Fibroblast of lung (primary cell): ENCODE data around the gene INSC. TPM values are rescaled to one million over a fixed set of nuclear protein-coding genes. Genes with fewer than 3 reads are reported as not detected.
A peak's percentile ranks its signal among the peaks of the same experiment; 100 is the strongest.

Experiments
- DNase-seq, 2 donors: peaks; one replicate each; pipeline versions ENCODE4 v3.0.0 to v3.0.0-alpha.2; 2010; ENCODE audit warnings: low read depth in 2 of 2
- H2AFZ ChIP-seq: 2 replicates; pipeline ENCODE4 v1.5.1; 2012; ENCODE audit warnings: low read length, control low read depth, inconsistent platforms
- H3K27ac ChIP-seq: 2 replicates; pipeline ENCODE4 v1.5.1; 2011; ENCODE audit warnings: low read length, control low read depth; ENCODE audit not compliant: insufficient read depth
- H3K27me3 ChIP-seq: 2 replicates; pipeline ENCODE4 v1.5.1; 2011; ENCODE audit warnings: mild to moderate bottlenecking, low read length; ENCODE audit not compliant: control insufficient read depth, insufficient read depth
- H3K36me3 ChIP-seq: 2 replicates; pipeline ENCODE4 v1.5.1; 2011; ENCODE audit warnings: low read length; ENCODE audit not compliant: control insufficient read depth, insufficient read depth
- H3K4me1 ChIP-seq: 2 replicates; pipeline ENCODE4 v1.5.1; 2011; ENCODE audit warnings: low read length; ENCODE audit not compliant: control insufficient read depth, insufficient read depth; ENCODE audit errors: extremely low read depth
- H3K4me2 ChIP-seq: 2 replicates; pipeline ENCODE4 v1.5.1; 2011; ENCODE audit warnings: low read length, control low read depth; ENCODE audit not compliant: insufficient read depth; ENCODE audit errors: extremely low read depth
- H3K4me3 ChIP-seq, 4 experiments: fragments of 200-600 bp in 1 of 4; sonication (generic) in 1 of 4; replicated peaks in 1 of 4; 2 replicates each; pipeline ENCODE4 v1.5.1; 2011 to 2016; ENCODE audit warnings: low read length in 4 of 4, low read depth in 3 of 4, mild to moderate bottlenecking in 3 of 4, control low read depth in 2 of 4, inconsistent platforms in 1 of 4, mixed read lengths in 1 of 4; ENCODE audit not compliant: insufficient read depth in 1 of 4; ENCODE audit errors: control extremely low read depth in 1 of 4
- H3K79me2 ChIP-seq: 2 replicates; pipeline ENCODE4 v1.5.1; 2012; ENCODE audit warnings: mild to moderate bottlenecking, low read length, inconsistent platforms; ENCODE audit not compliant: control insufficient read depth, insufficient read depth
- H3K9ac ChIP-seq: 2 replicates; pipeline ENCODE4 v1.5.1; 2011; ENCODE audit warnings: mild to moderate bottlenecking, low read length, control low read depth; ENCODE audit not compliant: insufficient read depth
- H3K9me3 ChIP-seq: 2 replicates; pipeline ENCODE4 v1.5.1; 2012; ENCODE audit warnings: low read depth, low read length; ENCODE audit not compliant: control insufficient read depth, insufficient read depth
- H4K20me1 ChIP-seq: 2 replicates; pipeline ENCODE4 v1.5.1; 2011; ENCODE audit warnings: low read length; ENCODE audit not compliant: control insufficient read depth, insufficient read depth; ENCODE audit errors: extremely low read depth
- CTCF ChIP-seq, 2 donors: IDR thresholded peaks in 1 of 2; conservative IDR thresholded peaks in 1 of 2; 1 replicate in 1 of 2; 2 replicates in 1 of 2; pipeline ENCODE4 v1.5.1; 2011 to 2012; ENCODE audit warnings: low read length in 2 of 2, control low read depth in 1 of 2, inconsistent platforms in 1 of 2, low read depth in 1 of 2, mild to moderate bottlenecking in 1 of 2
- EZH2 ChIP-seq: IDR thresholded peaks from 2 replicates; pipeline ENCODE4 v1.5.1; 2012; ENCODE audit warnings: low read length, control low read depth, mild to moderate bottlenecking; ENCODE audit errors: missing control alignments
- polyA plus RNA-seq, 2 donors: library from polyadenylated mRNA; depleted of rRNA in 1 of 2; stranded (reverse) in 1 of 2; unstranded in 1 of 2; fragments of >200 nt; gene quantifications; 2 replicates each; pipeline ENCODE4 v1.2.1, GENCODE V29; 2011 to 2012; ENCODE audit warnings: missing spikeins in 1 of 2
- total RNA-seq: library from RNA; depleted of rRNA; stranded (reverse); fragments of >200 nt; gene quantifications from 2 replicates; pipeline ENCODE4 v1.2.1, GENCODE V29; 2014

INSC gene
- total and polyA plus RNA-seq, 2 donors (not counting 1 experiment from before 2014, with no cell fraction given): 0.90 to 8.3 TPM

- no peaks in the 10 kb centered on the region for H3K4me1 ChIP-seq
- no peak overlapping the region for H2AFZ ChIP-seq
- H4K20me1 ChIP-seq: no peaks in the 10 kb centered on the region
- H3K79me2 ChIP-seq: no peaks in the 10 kb centered on the region
- H3K36me3 ChIP-seq: no peaks in the 10 kb centered on the region
- DNase-seq: no peak
- no peak overlapping the region for H3K9ac ChIP-seq
- H3K4me2 ChIP-seq: no peak overlapping the region
- H3K9me3 ChIP-seq: no peaks in the 10 kb centered on the region
- H3K27ac ChIP-seq: no peak overlapping the region
- H3K4me3 ChIP-seq: no peak overlapping the region
- TF ChIP-seq CTCF (conservative IDR thresholded peaks at IDR 0.05 in 1 of 2, IDR thresholded peaks at IDR 0.05 in 1 of 2; ENCODE audit: low read depth in 1 of 2, low read length in 2 of 2): no peak
- no peak for TF ChIP-seq EZH2
- H3K27me3 ChIP-seq: no peaks in the 10 kb centered on the region
Measured at GRCh38 chr11:15268598-15268997, 153.9 kb downstream of the INSC start.

- Histone ChIP-seq H3K4me3 (no peak overlapping the region), H3K36me3 (no peaks in the 10 kb centered on the region), H2AFZ (no peak overlapping the region), H3K9me3 (no peaks in the 10 kb centered on the region), H4K20me1 (no peaks in the 10 kb centered on the region), H3K9ac (no peak overlapping the region), H3K27ac (no peak overlapping the region), H3K27me3 (no peaks in the 10 kb centered on the region), H3K79me2 (no peaks in the 10 kb centered on the region), H3K4me2 (no peak overlapping the region), H3K4me1 (no peaks in the 10 kb centered on the region)
- TF ChIP-seq EZH2 (no peak), CTCF (conservative IDR thresholded peaks at IDR 0.05 in 1 of 2, IDR thresholded peaks at IDR 0.05 in 1 of 2; ENCODE audit: low read depth in 1 of 2, low read length in 2 of 2) (no peak)
- no peak for DNase-seq
Measured at GRCh38 chr11:15275141-15275540, 160.4 kb downstream of the INSC start.

DNA sequence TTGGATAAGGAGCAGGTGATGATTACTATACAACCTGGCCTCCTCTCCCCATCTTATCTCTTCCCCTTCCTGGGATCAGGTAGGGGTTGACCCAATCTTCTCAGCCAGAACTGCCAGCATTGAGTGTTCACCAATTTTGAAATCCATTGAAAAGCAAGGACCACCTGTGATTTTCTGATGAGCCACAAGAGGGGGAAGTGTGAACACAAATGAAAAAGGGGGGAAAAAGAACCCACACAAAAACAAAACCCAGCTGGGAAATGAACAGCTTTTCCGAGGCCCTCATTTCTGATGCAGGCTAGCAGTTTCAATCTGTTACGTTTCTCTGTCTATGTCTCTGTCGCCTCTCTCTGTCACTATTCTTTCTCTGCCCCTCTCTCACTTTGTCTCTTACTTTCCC is 161.9 kb downstream of the INSC start:
- H3K27me3 ChIP-seq: no peaks in the 10 kb centered on the region
- H2AFZ ChIP-seq: no peak overlapping the region
- DNase-seq: peak in 1 of 2 donors; percentile 31
- no peaks in the 10 kb centered on the region for H3K9me3 ChIP-seq
- H3K79me2 ChIP-seq: no peaks in the 10 kb centered on the region
- H3K27ac ChIP-seq: no peak overlapping the region
- no peaks in the 10 kb centered on the region for H3K4me1 ChIP-seq
- H3K4me2 ChIP-seq: no peak overlapping the region
- no peaks in the 10 kb centered on the region for H4K20me1 ChIP-seq
- TF ChIP-seq EZH2: no peak
- TF ChIP-seq CTCF (conservative IDR thresholded peaks at IDR 0.05 in 1 of 2, IDR thresholded peaks at IDR 0.05 in 1 of 2; ENCODE audit: low read depth in 1 of 2, low read length in 2 of 2): peak in 1 of 2 donors; percentile 44
- no peaks in the 10 kb centered on the region for H3K36me3 ChIP-seq
- no peak overlapping the region for H3K4me3 ChIP-seq
- no peak overlapping the region for H3K9ac ChIP-seq
